GM19193 (cell line): ENCODE results near the gene MOB3B.

Experiments used
- POLR2A ChIP-seq: IDR thresholded peaks from 4 replicates; pipeline ENCODE4 v1.6.1; 2011; ENCODE audit not compliant: insufficient read depth, insufficient read length; ENCODE audit errors: extremely low read depth

The MOB3B gene

DNA sequence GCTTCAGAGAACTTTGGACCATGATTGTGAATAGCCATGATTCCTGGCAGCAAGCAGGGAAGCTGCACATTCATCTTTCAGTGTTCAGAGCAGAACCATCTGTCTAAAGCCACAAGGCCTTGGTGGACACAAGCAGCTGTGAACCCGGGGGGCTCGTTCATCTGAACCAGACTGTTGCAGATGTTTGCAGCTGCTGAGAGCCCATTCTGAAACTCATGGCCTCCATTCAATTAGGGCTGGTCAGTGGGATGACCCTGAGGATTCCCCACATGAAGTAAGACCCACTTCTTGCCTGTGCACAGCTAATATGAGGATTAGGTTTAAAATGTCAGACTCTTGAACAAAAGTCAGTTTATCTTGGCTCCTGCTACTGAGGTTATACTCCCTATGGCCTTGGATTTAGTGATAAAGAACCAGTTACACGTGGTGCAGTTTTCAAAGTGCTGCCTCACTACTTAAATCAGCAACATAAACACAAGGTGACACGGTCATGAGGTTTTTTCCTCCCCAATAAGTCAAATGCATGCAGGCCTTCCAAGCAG, 115.3 kb downstream of the MOB3B start:
- no peak for TF ChIP-seq POLR2A

DNA sequence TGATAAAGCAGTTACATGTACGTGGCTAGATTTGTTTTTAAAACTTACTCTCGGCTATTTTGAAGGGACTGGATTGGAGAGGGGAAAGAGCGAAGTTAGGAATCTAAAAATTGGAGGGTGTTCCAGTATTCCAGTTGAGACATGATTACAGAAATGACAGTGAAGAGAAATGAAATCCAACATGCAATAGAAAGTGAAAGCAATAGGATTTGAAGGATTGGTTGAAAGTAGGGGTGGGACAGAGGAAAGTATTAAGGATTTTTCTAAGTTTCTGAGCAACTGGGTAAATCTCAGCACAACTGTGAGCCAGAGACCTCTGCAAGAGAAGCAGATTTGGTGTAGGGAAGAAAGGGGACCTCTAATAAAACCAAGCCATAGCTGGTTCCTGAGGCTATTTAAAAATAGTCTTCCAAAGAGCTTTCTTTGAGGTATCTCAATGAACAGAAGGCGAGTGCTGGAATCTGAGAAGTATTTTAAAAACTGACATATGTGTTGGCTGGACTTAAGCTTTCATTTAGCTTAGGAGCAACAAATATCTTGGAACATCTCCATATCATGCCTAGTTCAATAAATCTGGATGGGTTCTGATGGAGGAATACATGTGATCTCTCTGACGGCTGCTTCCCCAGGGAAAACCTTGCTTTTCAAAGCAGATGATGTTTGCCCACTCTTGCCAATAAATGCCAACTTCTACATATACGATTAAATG, 115.9 kb downstream of the MOB3B start:
- no peak for TF ChIP-seq POLR2A

DNA sequence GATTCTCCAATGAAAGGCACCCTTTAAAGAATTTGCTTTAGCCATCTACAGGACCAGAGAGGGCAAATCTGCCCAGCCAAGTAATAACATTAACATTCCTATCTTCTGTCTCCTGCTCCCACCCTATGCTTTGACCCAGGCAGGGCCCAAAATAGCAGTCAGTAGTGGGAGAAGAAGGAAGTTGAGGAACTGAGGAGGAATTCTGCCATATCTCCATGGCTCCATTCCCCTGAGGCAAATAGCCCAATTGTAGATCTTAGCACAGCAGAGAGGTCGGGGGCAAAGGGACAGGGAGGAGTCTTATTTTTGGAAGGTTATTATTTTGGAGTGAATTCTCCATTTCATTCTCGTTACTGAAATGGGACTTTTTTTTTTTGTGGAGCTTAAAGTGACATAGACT, 116.7 kb downstream of the MOB3B start:
- TF ChIP-seq POLR2A, result no peak

DNA sequence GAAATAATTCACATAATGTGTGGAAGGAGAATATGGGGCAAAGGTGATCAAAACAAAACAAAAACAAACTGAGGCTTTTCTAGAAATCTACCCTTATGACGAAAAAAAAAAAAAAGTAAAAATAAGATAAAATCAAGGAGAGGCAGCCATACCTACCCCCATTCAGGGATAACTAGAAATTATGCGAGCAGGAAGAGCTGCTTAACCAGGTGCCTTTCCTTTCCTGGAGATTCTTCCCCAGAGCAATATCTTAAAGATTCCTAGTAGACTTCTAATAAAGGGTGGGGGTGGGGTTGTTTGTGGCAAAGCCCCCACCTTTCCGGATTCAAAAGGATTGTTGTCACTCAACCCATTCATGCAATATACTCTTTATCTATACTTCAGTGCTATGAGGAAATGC, 117.5 kb downstream of the MOB3B start:
- no peak for TF ChIP-seq POLR2A

DNA sequence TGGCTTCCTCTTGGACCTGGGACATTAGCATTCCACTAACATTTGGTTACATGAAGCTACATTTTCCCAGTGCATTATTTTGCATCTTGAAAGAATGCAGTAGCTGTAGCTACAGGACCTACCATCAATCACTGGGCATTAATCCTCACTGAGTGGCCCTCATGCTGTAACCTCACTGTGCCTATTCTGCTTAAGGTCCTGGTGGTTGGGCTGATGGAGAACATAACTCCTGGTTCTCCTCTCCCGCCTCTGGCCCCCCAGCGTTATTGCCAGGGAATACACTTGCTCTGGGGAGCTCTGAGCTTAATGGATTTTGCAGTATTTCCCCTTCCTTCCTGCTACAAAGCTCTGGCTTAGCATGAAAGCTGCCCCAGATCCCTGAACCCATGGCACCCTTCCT, 121.1 kb downstream of the MOB3B start:
- no peak for TF ChIP-seq POLR2A

DNA sequence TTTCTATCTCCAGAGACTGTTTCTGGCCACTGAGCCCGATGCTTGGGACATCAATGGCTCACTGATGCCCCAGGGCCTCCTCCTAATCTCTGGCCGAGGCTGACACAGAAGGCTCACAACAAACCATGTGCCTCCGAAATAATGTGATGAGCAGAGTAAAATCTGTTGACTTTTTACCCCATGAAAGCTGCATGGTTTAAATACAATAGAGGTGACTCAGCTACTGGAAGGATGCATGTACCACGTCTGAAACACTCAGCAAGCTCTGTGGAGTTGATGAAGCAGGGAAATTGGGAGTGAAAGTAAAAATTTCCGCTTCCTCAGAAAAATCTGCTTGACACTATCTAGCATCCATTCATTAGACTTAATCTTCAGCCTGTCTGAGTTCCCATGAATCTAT, 121.6 kb downstream of the MOB3B start:
- no peak for TF ChIP-seq POLR2A

DNA sequence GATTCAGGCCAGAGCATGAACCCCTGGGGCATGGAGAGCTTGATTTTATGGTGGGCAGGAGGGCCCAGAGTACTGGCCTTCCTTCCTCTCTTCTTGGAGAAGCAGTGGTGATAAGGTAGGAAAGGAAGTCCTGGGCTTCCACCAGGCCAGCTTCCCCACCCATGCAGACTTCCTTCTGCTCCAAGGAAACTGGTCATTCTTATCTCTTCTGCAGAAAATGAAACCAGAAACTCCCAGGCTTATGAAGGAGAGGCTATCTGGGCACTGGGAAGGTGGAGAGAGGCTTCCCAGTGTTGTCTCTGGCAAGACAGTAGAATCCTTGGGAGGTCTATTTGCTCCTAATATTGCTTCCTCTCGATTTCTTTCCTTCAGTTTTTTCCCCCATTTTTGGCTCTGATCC, 122.1 kb downstream of the MOB3B start:
- no peak for TF ChIP-seq POLR2A

DNA sequence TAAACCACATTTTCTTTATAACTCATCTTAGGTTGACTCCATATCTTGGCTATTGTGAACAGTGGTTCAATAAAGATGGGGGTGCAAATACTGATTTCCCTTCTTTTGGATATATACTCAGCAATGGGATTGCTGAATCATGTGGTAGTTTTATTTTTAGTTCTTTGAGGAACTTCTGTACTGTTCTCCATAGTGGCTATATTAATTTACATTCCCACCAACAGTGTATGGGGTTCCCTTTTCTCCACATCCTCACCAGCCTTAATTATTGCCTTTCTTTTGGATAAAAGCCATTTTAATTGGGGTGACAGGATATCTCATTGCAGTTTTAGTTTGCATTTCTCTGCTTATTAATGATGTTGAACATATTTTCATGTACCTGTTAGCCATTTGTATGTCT, 125.0 kb downstream of the MOB3B start:
- TF ChIP-seq POLR2A, result no peak

DNA sequence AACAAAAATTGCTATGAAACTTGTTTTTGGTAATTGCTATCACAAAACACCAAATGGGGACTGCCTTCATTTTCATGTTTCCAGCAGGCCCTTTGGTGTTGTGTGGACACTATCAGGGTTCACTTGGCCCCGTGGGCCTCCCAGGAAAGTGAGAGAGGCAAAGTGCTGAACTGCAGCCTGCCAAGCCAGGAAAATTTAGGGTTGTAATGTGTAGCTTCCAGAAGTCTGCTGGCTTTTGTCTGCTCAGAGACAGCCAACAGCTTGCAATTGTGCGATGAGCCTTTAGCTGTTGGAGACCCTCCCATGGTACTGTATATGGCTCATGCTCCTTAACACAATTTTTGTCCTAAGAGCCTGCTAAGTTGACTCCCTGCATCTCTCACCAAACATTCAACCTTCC, 127.0 kb downstream of the MOB3B start:
- TF ChIP-seq POLR2A, result no peak

DNA sequence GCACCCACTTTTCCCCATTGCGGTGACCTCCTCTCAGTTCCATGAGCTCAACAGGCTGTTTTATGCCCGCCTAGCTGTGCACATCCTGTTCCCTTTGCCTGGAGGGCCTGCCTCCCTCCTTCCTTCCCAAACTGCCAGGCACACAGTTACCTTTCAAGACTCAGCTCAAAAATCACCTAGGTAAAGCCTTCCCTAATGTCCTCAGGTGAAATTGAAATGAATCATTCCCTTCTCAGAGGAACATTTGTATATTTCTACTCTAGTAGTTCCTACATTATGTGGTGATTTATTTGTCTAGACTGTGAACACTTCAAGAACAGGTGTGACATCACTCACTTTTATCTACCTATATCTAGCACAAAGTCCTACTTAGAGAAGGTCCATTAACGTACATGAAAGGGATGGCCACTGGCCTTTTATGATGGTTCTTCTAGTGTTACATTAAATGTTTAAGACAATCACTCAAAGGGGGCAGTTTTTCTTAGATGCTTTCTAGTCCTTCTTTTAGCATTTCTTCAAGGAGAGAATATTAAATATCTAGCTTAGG, 129.2 kb downstream of the MOB3B start:
- TF ChIP-seq POLR2A, result no peak

DNA sequence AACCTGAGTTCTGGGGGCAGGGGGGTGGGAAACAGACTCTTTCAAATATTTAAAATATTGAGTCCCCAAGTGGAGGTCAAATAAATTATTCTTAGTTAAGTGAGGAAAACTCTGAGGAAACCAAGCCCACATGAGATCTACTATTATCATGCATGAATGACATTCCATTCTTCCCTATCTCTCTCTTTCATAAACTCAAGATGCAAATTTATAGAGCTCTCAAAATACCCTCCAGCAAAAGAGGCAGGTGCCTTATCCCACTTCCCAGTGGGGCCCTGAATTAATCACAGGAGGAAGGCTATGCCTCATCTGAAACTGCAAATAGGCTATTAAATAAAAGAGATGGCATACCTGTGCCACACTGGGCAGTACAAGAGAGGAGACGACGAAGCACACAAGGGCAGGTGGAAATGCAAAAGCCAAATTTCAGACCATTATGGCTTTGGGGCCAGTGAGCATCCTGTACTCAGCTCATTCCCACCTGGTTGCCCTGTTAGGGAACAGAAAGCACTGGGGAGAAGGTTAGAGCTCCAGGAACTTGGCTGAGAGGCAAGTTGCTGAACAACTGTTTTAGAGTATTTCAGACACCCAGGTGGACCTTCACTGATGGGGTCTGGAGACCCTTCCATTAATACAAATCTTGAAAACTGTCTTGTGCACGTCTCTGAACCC, 130.5 kb downstream of the MOB3B start:
- no peak for TF ChIP-seq POLR2A

DNA sequence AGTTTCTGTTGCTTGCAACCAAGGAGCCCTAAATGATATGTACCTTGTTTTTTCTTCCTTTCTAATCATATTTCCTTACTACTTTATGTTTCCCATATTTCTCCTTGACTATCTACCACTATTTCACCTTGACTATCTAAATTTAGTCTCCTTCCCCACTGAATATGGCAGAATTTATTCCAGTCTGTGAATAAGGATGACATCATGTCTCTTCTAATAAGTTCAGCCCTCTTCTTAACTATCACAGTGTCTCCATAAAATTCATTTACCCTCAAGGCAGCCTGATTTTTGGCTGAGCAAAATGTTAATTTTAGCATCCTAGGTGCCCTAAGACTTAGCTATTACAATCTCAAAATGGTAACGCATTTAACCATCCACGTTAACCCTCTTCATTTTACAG, 133.1 kb downstream of the MOB3B start:
- no peak for TF ChIP-seq POLR2A

DNA sequence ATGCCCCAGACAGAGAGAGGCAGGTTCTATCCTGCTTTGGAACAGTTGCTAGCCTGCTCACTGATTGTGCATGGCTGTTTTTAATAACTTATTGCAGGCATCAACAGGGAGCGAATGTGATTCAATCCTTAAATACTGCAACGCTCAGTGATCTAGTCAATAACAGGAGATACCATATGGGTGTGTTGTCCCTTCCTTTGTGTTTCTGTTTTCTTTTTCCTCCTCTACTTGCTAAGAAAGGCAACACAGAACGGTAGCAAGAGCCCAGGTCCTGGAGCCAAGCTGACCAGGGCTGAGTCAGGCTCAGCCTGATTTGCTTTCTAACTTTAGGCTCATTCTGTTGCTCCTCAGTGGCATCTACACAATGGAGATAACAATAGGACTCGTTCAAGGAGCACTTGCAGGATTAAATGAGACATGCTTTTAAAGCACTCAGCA, 134.1 kb downstream of the MOB3B start:
- TF ChIP-seq POLR2A, result no peak

DNA sequence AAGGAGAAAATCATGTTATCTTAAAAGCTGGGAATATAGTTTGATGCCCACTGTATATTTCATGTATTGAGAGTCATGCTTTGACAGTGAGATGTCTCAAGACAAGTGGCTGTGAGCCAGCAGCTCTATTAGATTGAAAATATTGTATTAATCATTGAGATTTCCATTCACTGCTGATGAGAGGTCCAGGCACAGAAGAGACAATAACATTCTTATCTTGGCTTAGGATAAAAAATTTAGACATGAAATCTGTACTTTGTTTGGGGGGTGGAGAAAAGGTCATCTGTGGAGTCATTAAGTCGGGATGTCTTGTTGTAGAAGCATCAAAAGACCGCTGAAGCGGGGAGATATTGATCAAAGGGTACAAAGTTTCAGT, 134.8 kb downstream of the MOB3B start:
- no peak for TF ChIP-seq POLR2A

DNA sequence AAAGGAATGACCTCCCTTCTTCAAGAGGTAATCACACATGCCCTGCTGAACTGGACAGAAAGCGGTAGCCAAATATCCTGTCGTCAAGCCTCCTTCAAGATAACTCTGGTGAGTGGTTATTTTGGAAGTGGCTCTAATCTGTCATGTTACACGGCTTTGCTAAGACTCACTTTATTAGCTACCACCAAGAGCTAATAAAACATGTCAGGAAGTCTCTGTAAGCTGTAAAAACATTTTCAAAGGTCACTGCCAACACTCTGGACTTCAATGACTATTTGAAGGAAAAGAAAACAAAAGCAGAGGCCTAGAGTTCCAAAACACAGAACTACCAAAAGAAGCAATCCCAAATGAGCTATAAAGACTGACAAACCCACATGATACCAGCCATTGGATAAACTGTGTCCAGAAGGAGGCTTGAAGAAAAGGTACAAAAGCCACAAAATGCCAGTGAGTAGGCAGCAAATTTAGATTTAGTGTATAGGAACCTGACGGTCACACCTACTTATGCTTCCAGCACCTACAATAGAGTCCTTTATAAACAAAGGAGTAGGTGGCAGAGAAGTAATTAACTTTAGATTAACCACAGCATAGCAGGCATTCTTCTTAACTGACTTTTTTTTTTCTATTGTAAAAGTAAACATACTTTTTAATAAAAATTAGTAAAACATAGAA, 135.3 kb downstream of the MOB3B start:
- no peak for TF ChIP-seq POLR2A

DNA sequence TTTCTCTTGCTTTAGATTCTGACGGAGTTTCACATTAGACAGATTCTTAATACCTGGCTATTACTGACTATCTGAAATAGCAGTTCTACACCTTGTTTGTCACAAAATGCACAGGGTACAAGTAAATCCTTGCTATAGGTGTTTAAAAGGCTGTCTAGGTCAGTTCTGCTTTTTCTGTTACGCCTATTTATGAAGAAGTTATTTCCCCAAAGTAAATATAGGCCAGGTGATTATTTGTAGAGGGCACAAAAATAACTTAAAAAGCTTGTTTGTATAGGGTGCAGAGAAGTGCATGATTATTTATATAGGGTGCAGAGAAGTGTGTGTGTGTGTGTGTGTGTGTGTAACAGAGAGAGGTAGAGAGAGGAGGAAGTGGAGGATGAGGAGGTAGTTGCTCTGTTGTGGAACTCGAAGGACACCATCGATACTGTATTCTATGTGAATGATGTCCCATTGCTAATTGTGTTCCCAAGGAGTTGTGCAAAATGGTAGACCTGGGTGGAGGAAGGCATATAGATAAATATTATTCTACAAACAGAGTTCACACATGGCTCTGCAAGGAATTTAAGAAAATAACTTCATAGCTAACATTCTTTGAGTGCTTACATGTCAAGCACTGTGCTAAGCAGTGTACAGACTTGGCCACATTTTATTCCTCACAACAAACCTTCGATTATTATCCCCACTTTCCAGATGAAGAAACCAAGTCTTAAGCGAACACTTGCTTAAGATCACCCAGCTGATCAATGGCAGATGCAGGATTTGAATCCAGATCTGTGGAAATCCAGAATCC, 136.4 kb downstream of the MOB3B start:
- TF ChIP-seq POLR2A, result no peak

DNA sequence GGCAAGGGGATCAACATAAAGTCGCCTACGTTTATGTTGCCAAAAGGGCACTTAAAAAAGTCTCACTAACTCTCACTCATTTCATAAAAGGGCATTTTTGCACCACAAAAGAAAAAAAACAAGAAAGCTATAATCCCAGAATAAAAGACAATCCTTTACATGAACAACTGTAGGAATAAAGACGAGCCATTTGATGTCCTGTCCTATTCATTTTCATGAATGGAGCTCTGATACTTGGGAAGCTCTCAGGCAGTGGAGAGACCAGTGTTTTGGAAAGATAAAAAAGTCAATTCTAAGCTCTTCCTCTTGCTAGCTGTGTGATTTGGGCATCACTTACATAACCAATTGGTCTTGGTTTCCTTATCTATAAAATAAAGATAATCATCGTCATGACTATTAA, 137.2 kb downstream of the MOB3B start:
- TF ChIP-seq POLR2A, result no peak
